SKM-1 (cell line): ENCODE measurements around the gene ATP6V0E1.
"Not testable (repeated sequence)": the region's sequence is repeated elsewhere in the genome, so short reads cannot be mapped to it uniquely, and the experiment has no call there.

Experiments used
- DNase-seq: peaks from one replicate; lab custom pipeline; 2025; ENCODE audit not compliant: unreplicated experiment; lab: John Stamatoyannopoulos, UW

ATP6V0E1 gene

DNA sequence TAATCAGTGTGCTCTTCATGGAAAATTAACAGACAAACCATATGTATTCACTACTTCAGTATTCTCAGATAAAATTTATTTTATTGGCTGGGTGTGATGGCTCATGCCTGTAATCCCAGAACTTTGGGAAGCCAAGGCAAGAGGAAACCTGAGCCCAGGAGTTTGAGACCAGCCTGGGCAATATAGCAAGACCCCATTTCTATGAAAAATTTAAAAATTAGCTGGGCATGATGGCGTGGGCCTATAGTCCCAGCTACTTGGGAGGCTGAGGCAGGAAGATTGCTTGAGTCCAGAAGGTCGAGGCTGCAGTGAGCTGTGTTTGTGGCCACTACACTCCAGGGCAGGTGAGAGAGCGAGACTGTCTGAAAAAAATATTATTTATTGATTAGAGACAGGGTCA lies 49.2 kb downstream of the ATP6V0E1 start:
- no peak for DNase-seq

DNA sequence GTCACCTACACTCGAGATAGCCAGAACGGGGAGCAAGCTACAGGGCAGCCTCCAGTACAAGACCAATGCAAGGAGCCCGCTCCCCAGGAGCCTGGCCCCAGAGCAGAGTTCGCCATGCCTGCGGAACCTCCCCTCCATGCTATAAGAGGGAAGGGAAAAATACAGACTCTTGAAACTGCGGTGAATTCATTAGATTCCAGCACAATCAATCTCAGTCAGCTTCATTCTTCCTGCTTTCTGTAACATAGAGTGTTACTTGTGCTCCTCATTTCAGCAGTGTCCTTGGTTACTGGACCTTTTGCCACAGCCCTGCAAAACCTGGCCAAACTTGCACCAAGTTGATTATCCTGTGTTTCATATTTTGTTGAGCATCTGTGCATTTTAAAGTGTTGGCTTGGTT lies 50.4 kb downstream of the ATP6V0E1 start:
- DNase-seq, result no peak

DNA sequence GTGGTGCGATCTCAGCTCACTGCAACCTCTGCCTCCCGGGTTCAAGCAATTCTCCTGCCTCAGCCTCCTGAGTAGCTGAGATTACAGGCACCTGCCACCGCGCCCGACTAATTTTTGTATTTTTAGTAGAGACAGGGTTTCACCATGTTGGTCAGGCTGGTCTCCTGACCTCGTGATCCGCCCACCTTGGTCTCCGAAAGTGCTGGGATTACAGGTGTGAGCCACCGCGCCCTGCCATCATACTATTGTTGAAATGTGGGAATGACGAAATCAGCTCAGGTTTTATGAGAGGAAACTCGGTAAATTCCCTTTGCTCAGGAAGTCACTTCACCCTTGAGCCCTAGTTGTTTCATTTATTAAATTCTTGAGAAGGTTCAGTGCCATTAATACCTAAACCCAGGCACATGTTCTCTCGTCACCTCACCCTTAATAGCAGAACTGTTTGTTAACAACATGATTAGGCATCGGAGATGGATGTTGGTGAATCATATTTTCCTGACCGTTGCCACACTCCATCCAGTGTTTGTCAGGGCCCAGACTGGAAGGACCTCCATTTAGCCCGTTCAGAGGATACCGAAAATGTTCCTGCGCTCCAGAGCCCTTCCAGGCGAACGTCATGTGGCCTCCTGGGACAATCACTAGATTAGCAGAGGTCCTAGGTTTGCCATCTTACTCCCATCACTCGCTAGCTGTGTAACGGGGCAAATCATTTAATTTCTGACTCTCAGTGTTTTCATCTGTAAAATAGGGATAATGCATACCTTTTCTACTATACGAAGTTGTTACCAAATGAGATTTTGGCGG lies 52.5 kb downstream of the ATP6V0E1 start:
- DNase-seq, result no peak

DNA sequence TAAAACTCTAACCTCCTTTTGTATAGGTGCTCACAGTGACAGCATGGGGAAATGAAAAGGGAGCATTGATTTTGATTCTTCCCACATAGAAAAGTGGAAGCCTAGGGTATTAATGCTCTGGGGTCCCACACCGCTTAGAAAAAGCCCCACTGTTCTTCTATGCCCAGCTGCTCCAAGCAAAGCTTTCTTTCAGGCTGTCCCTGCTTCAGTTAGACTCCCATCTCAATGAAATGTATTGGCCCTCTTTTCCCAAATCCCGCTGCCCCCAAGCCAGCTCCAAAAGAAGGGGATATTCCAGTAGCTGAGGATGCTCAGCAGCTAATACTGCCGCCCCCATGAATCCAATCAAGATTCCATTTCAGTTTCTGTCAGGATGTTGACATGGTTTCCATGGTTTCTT lies 55.6 kb downstream of the ATP6V0E1 start:
- DNase-seq, result no peak

DNA sequence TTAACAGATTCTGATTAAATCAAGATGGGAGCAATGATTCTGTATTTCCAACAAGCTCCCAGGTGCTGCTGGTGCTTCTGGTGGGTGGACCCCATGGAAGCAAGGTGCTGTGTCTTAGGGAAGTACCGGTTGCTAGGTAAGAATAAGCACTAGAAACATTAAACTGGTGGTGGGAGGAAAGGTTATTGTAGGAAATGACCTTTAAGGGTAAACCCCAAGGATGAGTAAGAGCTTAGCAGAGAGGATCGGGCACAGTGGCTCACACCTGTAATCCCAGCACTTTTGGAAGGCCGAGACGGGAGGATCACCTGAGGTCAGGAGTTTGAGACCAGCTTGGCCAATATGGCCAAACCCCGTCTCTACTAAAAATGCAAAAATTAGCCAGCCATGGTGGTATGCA lies 56.4 kb downstream of the ATP6V0E1 start:
- no peak for DNase-seq

DNA sequence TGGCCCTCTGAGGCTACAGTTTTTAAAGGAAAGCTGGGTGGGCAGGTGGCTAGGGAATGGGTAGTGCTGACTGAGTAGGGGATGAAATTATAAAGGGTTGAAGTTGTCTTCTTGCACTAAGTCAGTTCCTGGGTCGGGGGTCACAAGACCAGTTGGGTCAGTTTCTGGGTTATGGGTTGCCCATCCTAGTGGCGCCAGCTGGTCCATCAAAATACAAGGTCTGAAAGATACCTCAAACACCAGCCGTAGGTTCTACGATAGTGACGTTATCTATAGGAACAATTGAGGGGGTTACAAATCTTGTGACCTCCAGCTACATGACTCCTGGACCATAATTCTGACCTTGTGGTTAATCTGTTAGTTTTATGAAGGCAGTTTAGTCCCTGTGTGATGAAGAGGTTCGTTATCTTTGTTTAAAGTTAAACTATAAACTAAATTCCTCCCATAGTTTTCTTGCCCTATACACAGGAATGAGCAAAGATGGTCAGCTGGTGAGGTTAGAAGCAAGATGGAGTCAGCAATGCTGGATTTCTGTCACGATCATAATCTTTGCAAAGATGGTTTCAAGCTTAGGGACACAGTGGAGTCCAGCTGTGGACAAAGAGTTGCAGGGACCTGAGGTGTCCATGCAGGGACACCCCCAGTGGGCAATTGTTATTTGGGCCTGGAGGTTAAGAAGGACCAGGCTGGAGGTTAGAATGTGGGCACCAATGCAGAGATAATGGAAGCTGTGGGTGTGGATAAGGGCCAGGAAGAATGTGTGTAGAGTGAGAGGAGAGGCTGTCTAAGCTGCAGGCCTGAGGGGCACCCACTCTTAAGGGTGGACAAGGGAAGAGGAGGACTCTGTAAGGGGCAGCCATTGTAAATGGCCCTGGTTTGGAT lies 58.6 kb downstream of the ATP6V0E1 start:
- DNase-seq, result no peak

DNA sequence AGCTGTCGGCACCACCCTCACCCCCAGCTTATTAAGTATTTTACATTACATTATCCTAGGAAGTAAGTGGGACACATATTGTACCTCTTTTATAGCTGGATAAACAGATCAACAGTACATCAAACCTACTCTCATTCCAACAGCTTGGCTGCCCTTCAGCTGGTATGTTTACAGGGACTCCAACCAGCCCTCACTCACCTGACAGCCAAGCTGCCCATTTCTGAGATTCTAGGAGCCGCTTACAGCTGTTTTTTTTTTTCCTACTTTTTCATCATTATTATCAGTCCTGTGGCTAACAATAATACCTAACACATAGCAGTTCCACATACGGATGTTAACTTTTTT lies 59.2 kb downstream of the ATP6V0E1 start:
- no peak for DNase-seq

DNA sequence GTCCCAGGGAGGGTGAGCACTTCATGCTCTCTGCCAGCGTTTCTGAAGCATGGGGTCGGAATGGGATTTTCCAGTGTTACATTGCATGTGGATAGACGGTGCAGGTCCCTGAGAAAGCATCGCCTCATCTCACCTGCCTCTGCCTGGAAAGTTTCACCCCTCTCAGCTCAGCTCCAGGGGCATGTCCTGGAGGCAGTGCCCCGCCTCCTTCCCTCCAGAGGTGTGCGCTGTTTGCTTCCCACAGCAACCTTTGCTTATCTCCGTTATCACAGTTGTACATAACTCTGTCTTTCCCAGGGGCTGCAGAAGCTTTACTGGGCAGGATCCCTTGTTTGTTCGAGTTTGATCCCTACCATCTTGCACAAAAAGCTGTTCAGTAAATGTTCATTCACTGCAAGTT lies 61.9 kb downstream of the ATP6V0E1 start:
- no peak for DNase-seq

DNA sequence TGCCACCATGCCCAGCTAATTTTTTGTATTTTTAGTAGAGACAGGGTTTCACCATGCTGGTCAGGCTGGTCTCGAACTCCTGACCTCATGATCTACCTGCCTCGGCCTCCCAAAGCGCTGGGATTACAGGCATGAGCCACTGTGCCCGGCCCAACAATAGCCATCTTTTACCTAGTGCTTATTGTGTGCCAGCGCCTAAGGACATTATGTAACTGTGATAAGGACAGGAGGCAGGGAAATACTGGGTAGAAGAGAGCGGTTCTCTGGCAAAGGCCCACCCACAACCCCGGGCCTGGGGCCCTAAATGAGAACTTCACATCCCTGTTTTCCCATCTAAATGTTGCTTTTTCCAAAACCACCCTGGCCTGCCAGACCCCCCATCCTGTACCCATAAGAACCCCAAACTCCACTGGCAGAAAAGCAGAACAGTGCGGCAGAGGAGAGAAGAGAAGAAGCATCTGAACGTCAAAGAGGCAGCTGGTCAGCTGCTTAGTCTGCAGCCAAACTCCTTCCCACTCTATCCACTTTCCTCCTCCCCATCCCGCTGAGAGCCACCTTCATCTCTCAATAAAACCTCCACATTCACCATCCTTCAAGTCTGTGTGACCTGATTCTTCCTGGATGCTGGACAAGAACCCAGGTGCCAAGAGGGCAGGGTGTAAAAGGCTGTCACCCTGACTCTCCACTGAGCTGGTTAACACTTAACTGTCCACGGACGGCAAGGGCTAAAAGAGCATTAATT lies 63.7 kb downstream of the ATP6V0E1 start:
- not testable (repeated sequence) for DNase-seq

DNA sequence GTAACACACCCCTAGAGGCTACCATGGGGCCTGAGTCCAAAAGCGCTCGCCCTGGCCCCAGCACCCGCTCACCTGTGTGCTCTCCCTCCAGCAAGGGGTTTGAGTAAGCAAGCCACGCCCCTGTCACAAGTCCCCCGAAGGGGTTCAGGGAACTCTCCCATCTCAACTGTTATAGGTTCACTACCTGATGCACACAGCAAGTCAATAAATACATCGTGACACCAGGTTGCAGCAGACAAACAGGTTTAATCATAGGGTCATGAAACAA lies 64.2 kb downstream of the ATP6V0E1 start:
- DNase-seq, result no peak

DNA sequence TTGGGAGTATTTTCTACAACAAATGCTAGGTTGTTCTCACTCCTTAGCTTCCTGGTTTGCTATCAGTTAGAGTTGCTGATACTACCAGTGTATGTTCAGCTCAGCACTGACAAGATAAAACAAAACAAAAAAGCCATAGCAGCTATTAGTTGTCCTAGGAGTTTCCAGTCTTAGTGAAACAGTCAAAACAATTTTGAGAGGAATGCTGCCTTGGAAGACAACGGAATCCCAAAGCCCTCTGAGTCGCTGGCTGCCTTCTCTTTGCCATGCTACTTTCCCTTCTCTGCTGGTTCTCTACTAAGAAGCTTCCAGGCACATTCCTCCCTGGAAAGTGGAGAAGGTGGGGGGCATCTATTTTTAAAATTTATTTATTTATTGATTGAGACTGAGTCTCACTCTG lies 67.2 kb downstream of the ATP6V0E1 start:
- DNase-seq, result no peak

DNA sequence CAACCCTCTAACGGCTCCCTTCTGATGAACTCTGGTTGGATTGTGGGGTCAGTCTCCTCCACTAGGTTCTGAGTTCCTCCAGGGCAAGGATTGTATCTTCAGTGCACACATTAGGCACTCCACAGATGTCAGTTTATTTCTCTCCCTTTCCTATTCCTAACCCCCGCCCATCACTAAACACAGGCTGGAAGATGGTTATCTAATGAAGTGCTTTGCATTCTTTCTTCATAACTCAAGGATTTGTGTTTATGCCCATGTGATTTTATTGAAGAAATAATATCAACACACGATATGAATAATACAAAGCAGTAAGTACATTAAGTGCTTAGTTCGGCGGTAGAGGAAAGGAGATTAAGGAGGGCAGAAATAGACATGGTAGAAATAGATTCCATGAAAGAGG lies 68.2 kb downstream of the ATP6V0E1 start:
- no peak for DNase-seq

DNA sequence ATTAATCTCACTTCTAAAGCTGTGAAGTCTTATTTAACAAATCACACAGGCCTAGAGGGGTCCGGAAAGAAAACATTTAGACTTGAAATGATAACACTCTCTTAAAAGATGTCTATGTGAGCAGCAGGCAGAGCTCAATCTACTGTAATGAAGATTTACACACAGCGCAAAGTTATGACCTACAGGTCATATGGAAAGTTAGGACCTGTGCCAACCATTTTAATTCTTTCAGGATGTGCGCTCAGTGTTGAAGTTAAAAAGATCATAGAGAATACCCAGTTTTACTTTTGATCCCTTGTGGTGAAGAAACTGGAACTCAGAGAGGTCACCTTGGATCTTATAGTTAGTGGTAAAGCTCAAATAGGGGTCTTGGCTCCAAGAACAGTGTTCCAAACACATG lies 69.5 kb downstream of the ATP6V0E1 start:
- no peak for DNase-seq

DNA sequence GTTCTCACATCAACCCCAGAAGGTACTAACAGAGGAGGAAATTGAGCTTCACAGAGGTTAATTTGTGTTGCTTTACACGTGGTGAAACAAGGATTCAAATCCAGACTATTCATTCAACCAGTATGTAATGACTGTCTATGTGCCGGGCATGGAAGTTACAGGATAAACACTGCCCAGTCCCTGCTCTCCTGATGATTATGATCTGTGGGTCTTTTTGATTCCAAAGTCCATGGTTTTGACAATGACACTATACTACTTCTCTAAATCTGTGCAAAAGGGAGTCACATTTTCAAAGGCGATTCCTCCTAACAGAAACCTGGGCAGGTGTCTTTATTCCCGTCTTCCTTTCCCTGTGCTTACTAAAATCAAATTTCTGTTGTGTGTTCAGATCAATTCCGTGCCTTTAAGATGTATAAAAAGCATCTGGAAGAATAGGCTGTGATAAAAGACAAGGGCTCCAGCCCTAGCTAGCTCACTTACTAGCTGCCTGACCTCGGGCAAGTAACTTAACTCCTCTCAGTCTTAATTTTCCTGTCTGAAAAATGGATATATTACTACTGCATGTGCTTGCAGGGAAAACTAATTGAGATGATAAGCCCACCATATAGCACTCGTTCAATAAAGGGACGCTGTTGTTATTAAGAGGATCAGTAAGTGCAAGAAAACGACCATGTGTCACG lies 71.6 kb downstream of the ATP6V0E1 start:
- DNase-seq, result no peak

DNA sequence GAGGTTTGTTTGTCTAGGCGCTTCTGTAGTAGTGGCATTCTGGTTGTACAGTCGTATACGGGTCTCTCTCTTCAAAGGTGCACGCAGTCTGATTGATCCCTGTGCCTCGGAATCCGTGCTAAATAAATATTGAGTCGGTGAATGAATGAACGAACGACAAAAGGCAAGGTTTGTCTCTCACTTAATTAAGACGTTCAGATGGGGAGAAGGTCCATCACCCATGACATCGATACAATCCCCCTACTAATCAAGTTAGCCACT lies 72.1 kb downstream of the ATP6V0E1 start:
- no peak for DNase-seq

DNA sequence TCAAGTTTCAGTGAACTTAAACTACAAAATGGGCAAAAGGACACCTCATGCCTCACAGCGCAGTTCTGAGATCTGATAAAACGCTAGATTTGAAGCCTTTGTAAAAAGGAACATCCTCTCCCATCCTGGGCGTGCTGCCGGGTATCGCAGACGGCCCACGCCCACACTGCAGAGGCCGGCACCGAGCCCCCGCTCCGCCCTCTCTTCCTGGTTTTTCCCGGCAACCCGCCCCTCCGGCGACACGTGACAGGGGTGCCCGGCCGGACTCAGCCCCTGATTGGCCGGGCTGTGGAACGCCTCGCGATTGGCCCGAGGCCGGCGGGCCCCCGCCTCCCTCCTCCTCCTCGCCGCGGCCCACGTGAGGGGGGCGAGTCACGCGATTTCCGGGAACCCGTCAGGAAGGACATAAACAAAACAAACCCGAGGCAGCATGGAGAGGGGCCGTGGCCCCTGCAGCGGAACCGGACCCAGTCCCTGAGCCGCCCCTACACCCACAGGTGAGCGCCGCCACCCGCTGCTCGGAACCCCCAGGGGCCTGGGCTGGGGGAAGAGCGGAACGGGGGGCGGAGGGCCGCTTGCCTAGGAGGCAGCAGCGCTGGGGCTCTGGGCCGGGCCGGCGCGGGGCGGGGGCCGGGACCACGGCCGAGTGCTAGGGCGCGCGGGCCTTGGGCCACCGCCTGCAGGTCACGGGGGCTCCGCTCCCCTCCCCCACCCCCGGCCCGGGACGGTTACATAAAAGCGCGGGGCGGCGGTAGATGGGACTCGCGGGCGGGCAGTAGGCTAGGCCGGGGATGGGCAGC lies 72.6 kb downstream of the ATP6V0E1 start, which contains the start of gene CREBRF:
CREBRF (plus strand) TSS at position 370 of the 800 bp plus-strand sequence. CDS start 24,424 bp downstream, outside the sequence.
- DNase-seq, result peak; percentile 91

DNA sequence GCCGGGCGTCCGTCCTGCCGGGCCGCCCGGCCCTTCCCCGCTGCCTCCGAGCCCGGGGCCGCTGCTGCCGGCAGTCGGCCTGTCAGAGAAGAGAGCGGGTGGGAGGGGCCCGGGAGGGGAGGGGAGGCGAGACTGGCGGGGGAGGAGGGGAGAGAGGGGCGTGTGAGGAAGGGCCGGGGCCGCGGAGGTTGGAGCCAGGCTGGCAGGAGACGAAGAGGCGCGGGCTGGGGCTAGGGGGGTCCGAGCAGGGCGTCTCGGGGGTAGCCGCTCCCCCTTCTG lies 73.2 kb downstream of the ATP6V0E1 start:
- DNase-seq, result peak; percentile 78

DNA sequence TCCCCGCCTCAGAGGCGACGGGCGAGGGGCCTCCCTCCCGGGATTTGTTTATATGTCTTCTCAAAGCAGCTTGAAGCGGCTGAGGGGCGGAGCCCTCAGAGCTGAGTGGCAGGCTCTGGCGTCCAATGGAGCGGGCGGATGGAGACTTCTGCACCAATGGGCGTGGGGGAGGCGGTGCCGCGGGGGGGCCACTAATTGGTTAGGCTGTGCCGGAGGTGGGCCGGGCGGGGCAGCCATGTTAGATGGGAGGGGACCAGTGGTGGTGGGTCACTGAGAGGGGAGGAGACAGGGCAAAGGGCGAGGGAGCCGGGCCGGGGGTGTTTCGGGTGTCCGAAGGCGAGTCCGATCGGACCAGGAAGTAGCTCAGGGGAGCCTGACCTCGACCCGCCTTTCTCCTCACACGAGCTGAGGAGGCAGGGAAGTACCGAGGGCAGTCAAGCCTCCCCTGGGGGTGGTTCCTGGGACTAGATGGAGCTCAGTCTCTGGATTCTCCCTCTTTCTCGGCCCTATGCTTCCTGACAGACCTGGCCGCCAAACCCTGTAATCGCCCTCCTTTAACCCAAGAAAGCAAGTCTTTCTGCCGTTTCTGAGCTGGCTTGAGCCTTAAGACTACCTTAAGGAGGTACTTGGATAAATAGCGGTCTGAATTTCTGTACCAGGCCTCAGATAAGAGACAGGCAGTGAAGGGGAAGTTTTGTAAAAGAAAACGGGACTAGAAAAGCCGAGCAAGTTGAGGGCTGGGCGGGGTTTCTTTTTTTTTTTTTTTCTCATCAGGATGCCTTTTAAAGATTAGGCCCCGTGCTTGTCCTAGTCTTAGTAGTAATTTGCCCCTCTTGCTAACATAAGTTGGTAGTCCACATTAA lies 73.7 kb downstream of the ATP6V0E1 start:
- peak; percentile 88 for DNase-seq

DNA sequence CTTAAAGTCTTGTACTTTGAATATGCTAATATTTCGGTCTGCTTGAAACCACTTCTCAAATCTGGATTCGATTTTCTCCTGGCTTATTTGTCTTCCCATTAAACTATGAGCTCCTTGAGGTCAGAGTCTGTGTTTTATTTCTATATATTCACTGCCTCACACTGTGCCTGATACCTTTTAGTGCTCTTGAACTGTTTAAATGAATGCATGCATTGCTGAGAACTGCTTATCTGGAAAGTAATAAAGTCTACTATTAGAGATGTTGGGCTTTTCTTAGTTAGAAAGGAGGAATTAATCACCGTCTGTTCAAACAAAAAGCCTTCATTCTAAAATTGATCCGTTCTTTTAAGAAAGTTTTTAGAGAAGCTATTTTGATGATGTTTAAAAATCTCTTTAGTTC lies 78.6 kb downstream of the ATP6V0E1 start:
- DNase-seq, result no peak

DNA sequence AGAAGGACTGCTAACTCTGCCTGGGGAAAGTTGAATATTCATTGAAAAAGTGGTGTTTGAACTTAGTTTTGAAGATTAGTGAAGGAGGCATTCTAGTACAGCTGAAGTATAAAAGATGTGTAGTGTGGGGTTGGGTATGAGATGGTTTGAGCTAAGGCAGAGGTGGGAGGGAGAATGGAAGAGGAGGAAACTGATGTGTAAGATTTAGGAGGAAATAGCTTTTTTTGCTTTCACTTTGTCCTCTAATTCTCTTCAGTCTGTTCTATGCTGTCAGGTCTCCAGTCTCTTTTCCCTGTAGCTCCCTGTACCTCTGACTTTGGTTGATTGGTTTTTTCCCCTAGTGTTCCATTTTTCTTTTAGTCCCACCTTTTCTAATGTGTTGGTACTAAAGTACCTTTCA lies 81.6 kb downstream of the ATP6V0E1 start:
- DNase-seq, result no peak
